HCT116 (cell line): Measurements from ENCODE around the gene PKD2. TPM values are rescaled to one million over a fixed set of nuclear protein-coding genes. Genes with fewer than 3 reads are reported as not detected.

Source experiments
- ATAC-seq: fragments of 200-7000 bp; cut with Tn5 transposase; 2 replicates; pipeline ENCODE4 v1.9.1; 2020; ENCODE audit warnings: mild to moderate bottlenecking, moderate library complexity
- BruUV-seq: library from RNA; stranded (reverse); fragments of 400-500 nt; replicated peaks from 2 replicates; lab custom pipeline; 2021; lab: Mats Ljungman, UMichigan
- CTCF ChIA-PET: fragments of 300-600 bp; sonication (Branson Sonifier 250); formaldehyde crosslinking; loops from one replicate; lab custom pipeline; 2021; ENCODE audit warnings: antibody characterized with exemption; lab: Charles Lee
- POLR2A ChIA-PET: fragments of 300-600, 350-600 bp; sonication (Branson Sonifier 250); formaldehyde crosslinking; loops from one replicate; lab custom pipeline; 2021; ENCODE audit warnings: antibody characterized with exemption; lab: Charles Lee
- RAD21 ChIA-PET, 2 experiments: fragments of 300-600 bp; sonication (Branson Sonifier 250); formaldehyde crosslinking; loops; one replicate each; lab custom pipeline; 2023; ENCODE audit warnings: low total read pairs in 2 of 2; ENCODE audit not compliant: uncharacterized antibody in 2 of 2, unreplicated experiment in 2 of 2, low non-redundant PET in 1 of 2; lab: Charles Lee
- DNase-seq: peaks from one replicate; pipeline ENCODE4 v3.0.0-alpha.2; 2010; ENCODE audit warnings: low read depth, low spot score
- H2AFZ ChIP-seq: fragments of 200-600 bp; shearing (Covaris generic), sonication (generic); 2 replicates; pipeline ENCODE4 v1.6.1; 2017; ENCODE audit warnings: low read depth, mixed run types, mixed read lengths, antibody characterized with exemption, low read length; ENCODE audit not compliant: poor library complexity, severe bottlenecking
- H3K27ac ChIP-seq: 2 replicates; pipeline ENCODE4 v1.5.1; 2012; ENCODE audit warnings: low read depth, low read length
- H3K27me3 ChIP-seq: fragments of 200-600 bp; sonication (generic); 2 replicates; pipeline ENCODE4 v1.6.1; 2016; ENCODE audit warnings: mixed run types, low read length, mixed read lengths; ENCODE audit not compliant: insufficient read depth
- H3K36me3 ChIP-seq, 2 experiments: fragments of 200-500 bp in 1 of 2; fragments of 200-600 bp in 1 of 2; sonication (Bioruptor generic) in 1 of 2; sonication (generic) in 1 of 2; 2 replicates each; pipeline versions ENCODE4 v1.5.1 to v1.6.1; 2014 to 2016; ENCODE audit warnings: low read length in 2 of 2, inconsistent platforms in 1 of 2, mixed read lengths in 1 of 2, mixed run types in 1 of 2; ENCODE audit not compliant: insufficient read depth in 2 of 2, control insufficient read depth in 1 of 2
- H3K4me1 ChIP-seq, 2 experiments: fragments of 200-600 bp in 1 of 2; sonication (generic) in 1 of 2; 2 replicates each; pipeline versions ENCODE4 v1.5.1 to v1.6.1; 2012 to 2017; ENCODE audit warnings: low read length in 2 of 2, inconsistent platforms in 1 of 2, mild to moderate bottlenecking in 1 of 2, mixed read lengths in 1 of 2, mixed run types in 1 of 2, moderate library complexity in 1 of 2; ENCODE audit not compliant: insufficient read depth in 2 of 2, control insufficient read depth in 1 of 2
- H3K4me2 ChIP-seq: fragments of 200-600 bp; sonication (generic); 2 replicates; pipeline ENCODE4 v1.6.1; 2017; ENCODE audit warnings: mixed run types, low read length, mixed read lengths
- H3K4me3 ChIP-seq, 2 experiments: fragments of 200-600 bp in 1 of 2; sonication (generic) in 1 of 2; replicated peaks in 1 of 2; 2 replicates each; pipeline ENCODE4 v1.5.1; 2011 to 2016; ENCODE audit warnings: low read length in 2 of 2, control low read depth in 1 of 2, low read depth in 1 of 2, mild to moderate bottlenecking in 1 of 2, mixed read lengths in 1 of 2, mixed run types in 1 of 2
- H3K79me2 ChIP-seq: fragments of 200-600 bp; sonication (generic); 2 replicates; pipeline ENCODE4 v1.6.1; 2017; ENCODE audit warnings: mild to moderate bottlenecking, mixed run types, low read length, moderate library complexity, mixed read lengths; ENCODE audit not compliant: insufficient read depth
- H3K9ac ChIP-seq: fragments of 200-600 bp; sonication (generic); 2 replicates; pipeline ENCODE4 v1.6.1; 2016; ENCODE audit warnings: low read length, mixed read lengths
- H3K9me2 ChIP-seq: fragments of 200-600 bp; sonication (generic), shearing (Covaris generic); 2 replicates; pipeline ENCODE4 v1.6.1; 2017; ENCODE audit warnings: mixed run types, mild to moderate bottlenecking, moderate library complexity; ENCODE audit not compliant: insufficient read depth
- H3K9me3 ChIP-seq, 2 experiments: fragments of 200-500 bp in 1 of 2; fragments of 200-600 bp in 1 of 2; sonication (Bioruptor generic) in 1 of 2; sonication (generic) in 1 of 2; 2 replicates each; pipeline ENCODE4 v1.6.1; 2014 to 2017; ENCODE audit warnings: low read length in 2 of 2, mixed read lengths in 2 of 2, inconsistent platforms in 1 of 2, low read depth in 1 of 2, mild to moderate bottlenecking in 1 of 2, mixed run types in 1 of 2, moderate library complexity in 1 of 2; ENCODE audit not compliant: control insufficient read depth in 1 of 2, insufficient read depth in 1 of 2
- H4K20me1 ChIP-seq: fragments of 200-600 bp; sonication (generic), shearing (Covaris generic); 2 replicates; pipeline ENCODE4 v1.6.1; 2017; ENCODE audit warnings: mixed run types, mild to moderate bottlenecking, moderate library complexity; ENCODE audit not compliant: insufficient read depth
- CBX3 ChIP-seq: IDR thresholded peaks from 2 replicates; pipeline ENCODE4 v1.6.1; 2012; ENCODE audit warnings: low read depth
- EGR1 ChIP-seq: IDR thresholded peaks from 2 replicates; pipeline ENCODE4 v1.6.1; 2012; ENCODE audit warnings: low read depth
- EZH2phosphoT487 ChIP-seq: fragments of 200-600 bp; IDR thresholded peaks from 2 replicates; pipeline ENCODE4 v1.6.1; 2018; ENCODE audit warnings: antibody characterized with exemption, borderline replicate concordance
- FOSL1 ChIP-seq: IDR thresholded peaks from 2 replicates; pipeline ENCODE4 v1.6.1; 2012; ENCODE audit warnings: low read depth
- JUND ChIP-seq: IDR thresholded peaks from 2 replicates; pipeline ENCODE4 v1.6.1; 2012
- POLR2A ChIP-seq: IDR thresholded peaks from 2 replicates; pipeline ENCODE4 v1.7.0; 2011; ENCODE audit warnings: borderline replicate concordance; ENCODE audit not compliant: insufficient read depth, insufficient read length; ENCODE audit errors: extremely low read depth
- RAD21 ChIP-seq: IDR thresholded peaks from 2 replicates; pipeline ENCODE4 v1.6.1; 2012; ENCODE audit warnings: low read depth, mild to moderate bottlenecking
- SP1 ChIP-seq: IDR thresholded peaks from 2 replicates; pipeline ENCODE4 v1.6.1; 2012; ENCODE audit warnings: low read depth
- SRF ChIP-seq: IDR thresholded peaks from 2 replicates; pipeline ENCODE4 v1.6.1; 2012; ENCODE audit warnings: low read depth
- TCF7L2 ChIP-seq: IDR thresholded peaks from 2 replicates; pipeline ENCODE4 v1.7.0; 2011; ENCODE audit warnings: borderline replicate concordance, inconsistent platforms; ENCODE audit not compliant: insufficient read depth, insufficient read length; ENCODE audit errors: extremely low read depth
- intact Hi-C: fragments of 100-400 bp; cut with micrococcal nuclease; formaldehyde crosslinking; loops from 2 replicates; pipeline ENCODE4 v1.10.0; 2022
- total RNA-seq: library from RNA; stranded (reverse); gene quantifications from one replicate; pipeline ENCODE4 v1.2.1, GENCODE V29; 2021; ENCODE audit not compliant: unreplicated experiment
- TF ChIP-seq, protein P1 (sequence below): IDR thresholded peaks from 2 replicates; pipeline ENCODE4 v1.6.1; 2011; ENCODE audit warnings: mild to moderate bottlenecking, low read length, moderate library complexity; ENCODE audit not compliant: insufficient replicate concordance; ENCODE audit errors: extremely low read depth
- TF ChIP-seq, protein P2 (sequence below): IDR thresholded peaks from 2 replicates; pipeline ENCODE4 v1.6.1; 2012

PKD2 gene
- total RNA-seq, 1 experiment from 2014 or later: 10.1 TPM

DNA sequence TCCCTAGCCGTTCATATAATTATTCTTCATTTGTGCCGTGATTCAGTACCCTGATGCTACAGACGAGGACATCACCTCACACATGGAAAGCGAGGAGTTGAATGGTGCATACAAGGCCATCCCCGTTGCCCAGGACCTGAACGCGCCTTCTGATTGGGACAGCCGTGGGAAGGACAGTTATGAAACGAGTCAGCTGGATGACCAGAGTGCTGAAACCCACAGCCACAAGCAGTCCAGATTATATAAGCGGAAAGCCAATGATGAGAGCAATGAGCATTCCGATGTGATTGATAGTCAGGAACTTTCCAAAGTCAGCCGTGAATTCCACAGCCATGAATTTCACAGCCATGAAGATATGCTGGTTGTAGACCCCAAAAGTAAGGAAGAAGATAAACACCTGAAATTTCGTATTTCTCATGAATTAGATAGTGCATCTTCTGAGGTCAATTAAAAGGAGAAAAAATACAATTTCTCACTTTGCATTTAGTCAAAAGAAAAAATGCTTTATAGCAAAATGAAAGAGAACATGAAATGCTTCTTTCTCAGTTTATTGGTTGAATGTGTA, 24.9 kb upstream of the PKD2 start:
- no peaks in the 10 kb centered on the region for H3K9me3 ChIP-seq
- H3K9me2 ChIP-seq: no peaks in the 10 kb centered on the region
- BruUV-seq: no TSS peak
- DNase-seq (no peak), ATAC-seq (no peak)
- ChIA-PET CTCF (no interaction called here), POLR2A (no interaction called here), RAD21 (no interaction called here)
- no peak overlapping the region for H3K27ac ChIP-seq
- H3K36me3 ChIP-seq: no peaks in the 10 kb centered on the region
- H3K79me2 ChIP-seq: no peaks in the 10 kb centered on the region
- H3K4me3 ChIP-seq: no peak overlapping the region
- no peak overlapping the region for H3K9ac ChIP-seq
- no peaks in the 10 kb centered on the region for H3K27me3 ChIP-seq
- H3K4me2 ChIP-seq: no peak overlapping the region
- H2AFZ ChIP-seq: no peak overlapping the region
- no peaks in the 10 kb centered on the region for H4K20me1 ChIP-seq
- no peak for TF ChIP-seq SP1
- no peak for TF ChIP-seq TCF7L2
- TF ChIP-seq RAD21: no peak
- no peak for TF ChIP-seq SRF
- no peak for TF ChIP-seq EGR1
- intact Hi-C loops: loop anchor here (10.0 kb wide), 1 partner anchor 308 kb away; no protein-coding TSS in a partner anchor
- peaks cover 0 to 5% of the 10 kb centered on the region in 2 experiments; a peak in 1 of 4 replicates for H3K4me1 ChIP-seq

DNA sequence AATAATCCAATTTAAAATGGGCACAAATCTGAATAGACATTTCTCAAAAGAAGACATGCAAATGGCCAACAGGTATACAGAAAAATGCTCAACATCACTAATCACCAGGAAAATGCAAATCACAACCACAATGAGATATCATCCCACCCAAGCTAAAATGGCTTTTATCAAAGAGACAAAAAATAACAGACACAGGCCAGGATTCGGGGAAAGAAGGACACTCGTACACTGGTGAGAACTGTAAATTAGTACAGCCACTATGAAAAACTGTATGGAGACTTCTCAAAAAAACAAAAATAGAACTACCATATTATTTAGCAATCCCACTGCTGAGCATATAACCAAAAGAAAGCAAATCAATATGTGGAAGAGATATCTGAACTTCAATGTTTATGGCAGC, 23.4 kb upstream of the PKD2 start:
- Histone ChIP-seq H3K9me2 (no peaks in the 10 kb centered on the region), H3K27me3 (no peaks in the 10 kb centered on the region), H3K79me2 (no peaks in the 10 kb centered on the region), H3K9ac (no peak overlapping the region), H3K4me1 (peaks cover 0 to 5% of the 10 kb centered on the region in 2 experiments; a peak in 1 of 4 replicates), H4K20me1 (no peaks in the 10 kb centered on the region), H2AFZ (no peak overlapping the region), H3K27ac (no peak overlapping the region), H3K36me3 (no peaks in the 10 kb centered on the region), H3K4me2 (no peak overlapping the region), H3K4me3 (no peak overlapping the region), H3K9me3 (no peaks in the 10 kb centered on the region)
- TF ChIP-seq FOSL1 (no peak), POLR2A (no peak), SP1 (no peak), EZH2phosphoT487 (no peak), TCF7L2 (no peak), CBX3 (no peak), EGR1 (no peak), JUND (no peak), RAD21 (no peak), SRF (no peak)
- TF ChIP-seq, protein P1, sequence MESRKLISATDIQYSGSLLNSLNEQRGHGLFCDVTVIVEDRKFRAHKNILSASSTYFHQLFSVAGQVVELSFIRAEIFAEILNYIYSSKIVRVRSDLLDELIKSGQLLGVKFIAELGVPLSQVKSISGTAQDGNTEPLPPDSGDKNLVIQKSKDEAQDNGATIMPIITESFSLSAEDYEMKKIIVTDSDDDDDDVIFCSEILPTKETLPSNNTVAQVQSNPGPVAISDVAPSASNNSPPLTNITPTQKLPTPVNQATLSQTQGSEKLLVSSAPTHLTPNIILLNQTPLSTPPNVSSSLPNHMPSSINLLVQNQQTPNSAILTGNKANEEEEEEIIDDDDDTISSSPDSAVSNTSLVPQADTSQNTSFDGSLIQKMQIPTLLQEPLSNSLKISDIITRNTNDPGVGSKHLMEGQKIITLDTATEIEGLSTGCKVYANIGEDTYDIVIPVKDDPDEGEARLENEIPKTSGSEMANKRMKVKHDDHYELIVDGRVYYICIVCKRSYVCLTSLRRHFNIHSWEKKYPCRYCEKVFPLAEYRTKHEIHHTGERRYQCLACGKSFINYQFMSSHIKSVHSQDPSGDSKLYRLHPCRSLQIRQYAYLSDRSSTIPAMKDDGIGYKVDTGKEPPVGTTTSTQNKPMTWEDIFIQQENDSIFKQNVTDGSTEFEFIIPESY: no peak
- TF ChIP-seq, protein P2, sequence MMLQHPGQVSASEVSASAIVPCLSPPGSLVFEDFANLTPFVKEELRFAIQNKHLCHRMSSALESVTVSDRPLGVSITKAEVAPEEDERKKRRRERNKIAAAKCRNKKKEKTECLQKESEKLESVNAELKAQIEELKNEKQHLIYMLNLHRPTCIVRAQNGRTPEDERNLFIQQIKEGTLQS: no peak
- ChIA-PET CTCF (no interaction called here), RAD21 (no interaction called here), POLR2A (no interaction called here)
- no TSS peak for BruUV-seq
- DNase-seq: no peak
- ATAC-seq: no peak
- intact Hi-C loops: loop anchor here (10.0 kb wide), 1 partner anchor 309 kb away; no protein-coding TSS in a partner anchor
